NT2/D1 (cell line): ENCODE results near the gene DIPK2B.

Source experiments
- SUZ12 ChIP-seq: IDR thresholded peaks from 2 replicates; pipeline ENCODE4 v1.6.1; 2011; ENCODE audit not compliant: insufficient read length, insufficient read depth; ENCODE audit errors: extremely low read depth
- YY1 ChIP-seq: IDR thresholded peaks from 2 replicates; pipeline ENCODE4 v1.6.1; 2011; ENCODE audit not compliant: insufficient read length, insufficient read depth
- ZNF274 ChIP-seq: IDR thresholded peaks from 2 replicates; pipeline ENCODE4 v1.6.1; 2011; ENCODE audit warnings: mild to moderate bottlenecking, low read depth, low read length

DNA sequence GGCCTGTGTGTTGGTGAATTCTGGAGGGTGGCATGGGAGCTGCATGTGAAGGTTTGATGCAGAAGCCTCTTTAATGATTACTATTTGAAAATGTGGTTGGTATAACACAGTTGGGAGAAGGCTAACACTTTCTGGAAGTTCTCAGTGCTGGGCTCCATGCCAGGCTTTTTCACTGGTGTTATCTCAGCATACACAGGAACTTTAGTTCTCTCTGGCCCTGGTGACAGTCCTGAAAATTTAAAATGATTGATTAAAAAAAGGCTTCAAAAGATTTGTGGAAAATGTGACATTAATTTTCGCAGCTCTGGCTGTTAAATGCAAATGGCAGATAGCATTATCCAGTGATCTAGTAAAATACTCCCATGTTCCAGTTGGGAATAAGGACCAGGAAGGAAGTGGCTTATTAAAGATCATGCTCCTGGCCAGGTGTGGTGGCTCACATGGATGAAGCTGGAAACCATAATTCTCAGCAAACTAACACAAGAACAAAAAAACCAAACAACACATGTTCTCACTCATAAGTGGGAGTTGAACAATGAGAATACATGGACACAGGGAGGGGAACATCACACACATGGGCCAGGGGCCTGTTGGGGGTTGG, 36.6 kb downstream of the DIPK2B start:
- no peak for TF ChIP-seq SUZ12
- TF ChIP-seq ZNF274: no peak
- TF ChIP-seq YY1: no peak
